Mucosa of descending colon (tissue), 3 donors: ENCODE measurements around the gene TBC1D21. TPM values are rescaled to one million over a fixed set of nuclear protein-coding genes. Genes with fewer than 3 reads are reported as not detected.

ENCODE experiments used
- ATAC-seq: fragments of 200-7000 bp; cut with Tn5 transposase; one replicate; pipeline ENCODE4 v1.9.1; 2020; ENCODE audit warnings: mild to moderate bottlenecking, moderate library complexity
- DNase-seq, 3 donors: peaks; one replicate each; pipeline ENCODE4 v3.0.0-alpha.2; 2020
- H3K36me3 ChIP-seq: fragments of 200-600 bp; one replicate; pipeline ENCODE4 v1.8.0; 2021; ENCODE audit warnings: low read depth, mild to moderate bottlenecking
- H3K4me1 ChIP-seq: fragments of 200-600 bp; one replicate; pipeline ENCODE4 v1.8.0; 2021; ENCODE audit warnings: low read depth, mild to moderate bottlenecking
- H3K4me3 ChIP-seq: fragments of 200-600 bp; one replicate; pipeline ENCODE4 v1.8.0; 2021; ENCODE audit warnings: mild to moderate bottlenecking
- H3K9me3 ChIP-seq: fragments of 200-600 bp; one replicate; pipeline ENCODE4 v1.8.0; 2021; ENCODE audit warnings: mild to moderate bottlenecking
- CTCF ChIP-seq: fragments of 200-600 bp; IDR thresholded peaks from one replicate; pipeline ENCODE4 v1.8.0; 2022; ENCODE audit warnings: antibody characterized with exemption, mild to moderate bottlenecking
- intact Hi-C, 2 donors: fragments of 100-400 bp; cut with DNase I in 1 of 2; cut with micrococcal nuclease in 1 of 2; formaldehyde crosslinking; loops; one replicate each; pipeline versions ENCODE4 v1.11.0 to v1.11.1; 2022; cut with DNase I, micrococcal nuclease
- total RNA-seq, 3 donors: library from RNA; stranded (reverse); fragmentation: NEBNext Ultra II Directional in 2 of 3; extraction: Animal tissue kit (Norgen Biotek cat#: 25700) in 2 of 3; gene quantifications; one replicate each; pipeline versions ENCODE4 v1.2.1 to v1.2.4, GENCODE V29; 2021 to 2023
- donor health status: DM: no; HTN: no; CAD: no; lungs with moderate emphysema.
- donor health status: DM: no; HTN: no; CAD: no.
- donor health status: DM: no; HTN: yes; CAD: no.

Gene TBC1D21
- total RNA-seq, 3 donors from 2014 or later, result not detected

- ATAC-seq, result no peak
- no peak for TF ChIP-seq CTCF
- Histone ChIP-seq H3K36me3 (no peaks in the 10 kb centered on the region), H3K4me1 (no peaks in the 10 kb centered on the region), H3K9me3 (no peaks in the 10 kb centered on the region), H3K4me3 (no peak overlapping the region)
- DNase-seq, result no peak
- intact Hi-C loops, result no loop called here
Measured at GRCh38 chr15:73879426-73879825, 6.1 kb downstream of the TBC1D21 start.

- TF ChIP-seq CTCF, result no peak
- DNase-seq (no peak), ATAC-seq (no peak)
- no peak overlapping the region for H3K4me3 ChIP-seq
- no peaks in the 10 kb centered on the region for H3K36me3 ChIP-seq
- intact Hi-C loops, result no loop called here
- no peaks in the 10 kb centered on the region for H3K9me3 ChIP-seq
- no peaks in the 10 kb centered on the region for H3K4me1 ChIP-seq
Measured at GRCh38 chr15:73881579-73882320, 8.4 kb downstream of the TBC1D21 start.

GRCh38 chr15:73882761-73883419, 9.5 kb downstream of the TBC1D21 start:
- ATAC-seq (no peak), DNase-seq (no peak)
- Histone ChIP-seq H3K4me1 (no peaks in the 10 kb centered on the region), H3K9me3 (no peaks in the 10 kb centered on the region), H3K4me3 (no peak overlapping the region), H3K36me3 (no peaks in the 10 kb centered on the region)
- TF ChIP-seq CTCF, result no peak
- intact Hi-C loops, result no loop called here

GRCh38 chr15:73884159-73884558, 10.8 kb downstream of the TBC1D21 start:
- no peak for DNase-seq

GRCh38 chr15:73885954-73886700, 12.8 kb downstream of the TBC1D21 start:
- TF ChIP-seq CTCF, result no peak
- ATAC-seq, result no peak

More at GRCh38 chr15:73884159-73884558, 10.8 kb downstream of the TBC1D21 start:
- no peak overlapping the region for H3K4me3 ChIP-seq
- no peaks in the 10 kb centered on the region for H3K4me1 ChIP-seq
- no peaks in the 10 kb centered on the region for H3K36me3 ChIP-seq
- ATAC-seq, result no peak
- H3K9me3 ChIP-seq, result no peaks in the 10 kb centered on the region
- intact Hi-C loops, result no loop called here
- TF ChIP-seq CTCF, result no peak

More at GRCh38 chr15:73885954-73886700, 12.8 kb downstream of the TBC1D21 start:
- Histone ChIP-seq H3K4me1 (no peaks in the 10 kb centered on the region), H3K4me3 (no peak overlapping the region), H3K9me3 (no peaks in the 10 kb centered on the region), H3K36me3 (no peaks in the 10 kb centered on the region)
- intact Hi-C loops, result no loop called here
- DNase-seq, result no peak
